IPS-18c (cell line): ENCODE results near the gene NPEPL1.

Experiments used
- H3K4me3 ChIP-seq: 2 replicates; pipeline ENCODE4 v1.7.0; 2013; ENCODE audit warnings: low read depth, mild to moderate bottlenecking, low read length, moderate library complexity; ENCODE audit not compliant: insufficient read depth
- H3K9me3 ChIP-seq: one replicate; pipeline ENCODE4 v1.6.1; 2013; ENCODE audit warnings: mild to moderate bottlenecking, low read length, moderate library complexity; ENCODE audit not compliant: control insufficient read depth, insufficient read depth

The NPEPL1 gene

DNA sequence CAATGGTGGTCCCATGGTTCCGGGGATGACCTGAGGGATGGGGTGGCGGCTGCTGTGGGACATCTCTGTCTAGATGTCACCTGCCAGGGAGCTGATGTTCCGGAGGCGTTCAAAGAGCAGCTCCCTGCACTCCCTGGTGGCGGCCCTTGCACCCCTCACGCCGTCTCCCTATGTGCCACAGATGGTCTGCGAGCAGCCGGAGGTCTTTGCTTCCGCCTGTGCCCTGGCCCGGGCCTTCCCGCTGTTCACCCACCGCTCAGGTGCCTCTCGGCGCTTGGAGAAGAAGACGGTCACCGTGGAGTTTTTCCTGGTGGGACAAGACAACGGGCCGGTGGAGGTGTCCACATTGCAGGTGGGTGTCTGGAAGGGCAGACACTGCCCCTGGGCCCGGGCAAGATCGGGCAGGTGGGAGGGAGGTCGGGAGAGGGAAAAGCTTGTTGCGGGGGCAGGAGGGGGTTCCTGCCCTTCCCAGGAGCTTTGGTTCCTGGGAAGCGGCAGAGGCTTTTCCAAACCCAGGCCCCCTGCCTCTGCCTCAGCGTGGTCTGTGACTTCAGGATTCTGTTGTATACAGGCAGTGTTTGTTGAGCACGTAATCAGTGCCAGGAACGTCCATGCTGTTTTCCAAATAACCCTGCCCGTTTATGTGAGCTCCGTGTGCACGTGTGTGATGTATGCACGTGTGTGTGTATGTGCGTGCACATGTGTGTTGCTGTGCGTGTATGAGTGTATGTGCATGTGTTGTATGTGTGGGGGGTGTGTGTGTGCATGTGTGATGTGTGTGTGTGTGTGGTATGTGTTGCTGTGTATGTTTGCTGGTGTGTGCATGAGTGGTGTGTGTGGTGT lies 1.9 kb downstream of the NPEPL1 start:
- Histone ChIP-seq H3K9me3 (no peaks in the 10 kb centered on the region), H3K4me3 (no peak overlapping the region)

DNA sequence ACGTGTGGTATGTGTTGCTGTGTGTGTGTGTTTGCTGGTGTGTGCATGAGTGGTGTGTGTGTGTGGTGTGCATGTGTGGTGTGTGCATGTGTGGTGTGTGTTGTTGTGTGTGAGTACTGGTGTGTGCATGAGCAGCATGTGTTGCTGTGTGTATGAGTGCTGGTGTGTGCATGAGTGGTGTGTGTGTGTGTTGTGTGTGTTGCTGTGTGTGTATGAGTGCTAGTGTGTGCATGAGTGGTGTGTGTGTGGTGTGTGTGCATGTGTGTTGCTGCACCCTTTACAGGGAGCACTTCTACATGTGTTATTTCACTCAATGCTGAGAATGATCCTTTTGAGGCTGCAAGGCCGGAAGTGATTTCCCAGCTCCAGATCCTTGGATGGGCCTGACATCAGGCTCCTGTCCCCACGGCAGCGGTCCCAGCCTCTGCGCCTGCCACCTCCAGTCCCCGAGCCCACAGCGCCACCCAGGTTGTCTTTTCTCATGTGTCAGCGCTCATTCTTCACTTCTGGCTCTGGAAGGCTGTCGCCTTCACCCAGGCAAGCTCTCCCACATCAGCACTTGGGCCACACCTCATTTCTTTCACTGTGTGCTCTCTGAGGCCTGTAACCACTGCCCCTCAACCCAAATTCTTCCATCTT lies 2.6 kb downstream of the NPEPL1 start:
- no peaks in the 10 kb centered on the region for H3K9me3 ChIP-seq
- H3K4me3 ChIP-seq = no peak overlapping the region

DNA sequence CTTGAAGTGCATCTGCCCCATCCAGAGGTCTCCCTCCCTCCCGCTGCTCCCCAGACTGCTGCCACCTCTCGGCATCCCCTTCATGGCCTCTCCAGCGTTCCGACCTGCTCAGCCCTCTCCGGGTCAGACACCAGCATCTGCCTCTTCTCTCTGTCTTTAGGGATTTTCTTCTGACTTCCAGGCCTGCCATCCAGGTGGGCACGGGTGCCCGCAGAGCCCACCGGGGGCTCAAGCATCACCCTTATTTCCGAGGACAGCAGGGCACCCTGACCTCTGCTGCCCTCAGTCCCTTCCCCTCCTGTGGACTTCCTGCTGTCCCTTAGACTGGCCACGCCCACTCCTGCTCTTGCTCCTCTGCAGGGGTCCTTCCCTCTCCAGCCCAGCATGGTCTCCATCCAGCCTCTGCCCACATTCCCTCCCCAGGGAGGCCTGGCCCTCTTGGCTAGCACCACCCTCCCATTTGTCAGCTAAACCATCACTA lies 3.3 kb downstream of the NPEPL1 start:
- H3K9me3 ChIP-seq = no peaks in the 10 kb centered on the region

DNA sequence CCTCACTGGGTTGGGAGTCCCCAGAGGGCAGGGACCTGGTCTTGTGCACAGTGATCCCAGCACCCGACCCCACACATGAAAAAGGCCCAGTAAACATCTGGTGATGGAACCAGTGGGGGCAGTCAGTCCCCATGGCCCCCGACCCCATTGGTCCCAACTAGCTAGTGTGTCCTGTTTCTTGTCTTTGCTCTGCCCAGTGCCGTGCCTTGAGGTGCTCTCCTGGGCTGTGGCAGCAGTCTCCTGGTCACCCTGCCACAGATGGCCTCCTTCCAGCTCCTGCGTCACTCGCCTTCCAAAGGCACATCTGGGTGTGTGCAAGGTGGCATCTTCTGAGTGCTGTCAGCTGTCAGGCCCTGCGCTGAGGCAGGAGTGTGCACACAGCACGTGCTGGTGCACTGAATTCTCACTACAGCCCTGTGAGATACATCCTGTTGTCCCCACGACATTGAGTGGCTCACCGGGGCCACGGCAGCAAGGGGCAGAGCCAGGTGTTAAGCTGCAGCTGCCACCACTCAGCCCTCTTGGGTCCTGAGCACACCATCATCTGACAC lies 3.9 kb downstream of the NPEPL1 start:
- H3K9me3 ChIP-seq = no peaks in the 10 kb centered on the region

More for the DNA sequence above, 3.3 kb downstream of the NPEPL1 start:
- H3K4me3 ChIP-seq = no peak overlapping the region

DNA sequence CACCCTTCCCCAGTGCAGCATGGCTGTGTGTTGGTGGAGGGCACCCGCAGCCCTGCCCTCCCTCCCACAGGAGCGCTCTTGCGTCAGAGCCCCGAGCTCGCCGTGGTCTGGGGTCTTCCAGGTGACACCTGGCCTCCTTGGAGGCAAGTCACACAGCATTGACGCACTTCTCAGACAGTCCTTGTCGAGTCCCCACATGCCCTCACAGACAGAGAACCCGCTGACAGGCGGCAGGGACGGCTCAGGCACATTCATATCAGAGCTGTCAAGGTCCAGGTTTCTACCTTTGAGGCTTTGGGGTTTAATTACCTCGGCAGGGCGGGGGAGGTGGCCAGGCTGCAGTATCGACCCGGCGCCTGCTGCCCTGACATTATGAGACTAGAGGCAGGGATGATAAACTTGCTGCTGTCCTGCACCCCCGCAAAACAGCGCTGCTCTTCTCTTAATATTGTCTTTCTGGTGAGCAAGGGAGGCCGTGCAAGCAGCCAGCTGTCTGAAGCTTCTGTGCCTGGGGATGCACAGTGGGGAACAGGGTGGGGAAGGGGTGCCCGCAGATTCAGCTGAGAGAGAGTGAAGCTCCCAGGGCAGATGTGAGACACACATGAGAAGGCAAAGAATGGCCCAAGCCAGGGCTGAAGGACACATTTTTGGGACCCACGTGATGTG lies 4.7 kb downstream of the NPEPL1 start:
- Histone ChIP-seq H3K9me3 (no peaks in the 10 kb centered on the region), H3K4me3 (no peak overlapping the region)

More for the DNA sequence above, 3.9 kb downstream of the NPEPL1 start:
- H3K4me3 ChIP-seq = no peak overlapping the region; the same call in 1 of the 2 replicates

DNA sequence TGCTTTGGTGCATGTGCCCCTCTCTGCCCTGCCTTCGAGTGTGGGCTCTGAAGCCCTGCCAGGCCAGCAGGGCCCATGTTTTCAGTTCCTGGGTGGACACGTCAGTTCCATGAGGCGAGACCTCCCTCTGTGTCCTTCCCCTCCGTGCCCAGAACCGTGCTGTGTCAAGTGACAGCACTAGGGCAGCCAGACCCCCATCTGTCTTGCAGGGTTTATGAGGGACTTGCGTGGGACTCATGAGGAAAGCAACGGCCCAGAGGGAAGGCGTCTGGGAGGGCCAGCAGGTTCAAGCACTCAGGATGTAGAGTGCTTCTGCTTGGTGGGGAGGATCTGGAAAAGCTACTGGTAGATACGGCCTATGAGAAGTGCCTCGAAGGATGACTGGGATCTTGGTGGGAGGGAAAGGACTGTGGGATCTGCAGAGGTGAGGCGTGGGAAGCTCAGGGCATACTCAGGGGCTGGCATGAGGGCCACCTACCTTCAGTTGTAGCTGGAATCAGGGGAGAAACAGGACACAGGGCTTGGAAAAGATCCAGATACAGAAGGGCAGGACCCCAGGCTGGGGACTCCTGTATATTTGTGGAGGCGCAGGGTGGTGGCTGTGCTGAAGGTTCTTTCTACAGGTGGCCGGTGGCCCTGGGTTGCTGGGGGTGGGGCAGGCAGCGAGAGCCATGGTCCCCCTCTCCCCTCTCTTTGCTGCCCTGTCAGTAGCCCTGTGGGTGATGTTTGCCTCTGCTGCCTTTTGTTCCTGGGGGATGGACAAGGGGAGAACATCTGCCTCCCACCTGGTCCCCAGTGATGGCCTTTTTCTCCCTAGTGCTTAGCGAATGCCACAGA lies 5.5 kb downstream of the NPEPL1 start:
- no peak overlapping the region for H3K4me3 ChIP-seq
- no peaks in the 10 kb centered on the region for H3K9me3 ChIP-seq

DNA sequence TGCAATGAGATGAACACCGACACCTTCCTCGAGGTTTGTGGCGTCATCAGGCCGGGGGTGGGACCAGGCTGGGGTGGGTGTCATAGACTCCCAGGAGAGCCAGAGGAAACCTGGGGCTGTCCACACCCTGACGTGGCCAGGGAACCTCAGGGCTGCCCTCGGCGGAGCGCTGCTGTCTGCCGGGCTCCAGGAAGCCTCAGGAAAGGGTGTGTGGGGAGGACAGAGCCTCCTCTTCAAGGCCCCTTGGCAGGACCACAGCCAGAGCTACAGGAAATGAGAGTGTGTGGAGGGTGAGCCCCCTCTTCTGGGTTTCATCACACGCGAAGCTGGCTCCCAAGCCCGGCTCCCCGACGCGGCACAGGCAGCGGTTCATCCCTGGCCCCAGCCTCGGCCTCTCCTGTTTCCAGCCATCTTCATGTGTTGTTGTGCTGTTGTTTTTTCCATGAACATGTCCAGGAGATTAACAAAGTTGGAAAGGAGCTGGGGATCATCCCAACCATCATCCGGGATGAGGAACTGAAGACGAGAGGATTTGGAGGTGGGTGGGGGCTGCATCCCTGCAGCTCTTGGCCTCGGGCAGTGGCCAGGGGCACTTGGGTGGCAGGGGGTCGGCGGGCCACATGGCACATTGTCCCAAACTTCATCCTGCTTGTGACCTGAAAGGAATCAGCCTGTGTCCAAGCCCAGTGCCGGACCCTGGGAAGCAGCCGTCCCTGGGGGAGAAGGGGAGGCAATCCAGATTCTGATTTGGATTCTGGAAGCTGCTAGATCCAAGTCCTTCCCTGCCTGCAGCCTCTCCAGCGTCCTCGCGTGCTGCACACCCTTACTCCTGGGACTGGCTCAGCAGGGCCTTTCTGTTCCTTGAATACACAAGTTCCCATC lies 6.4 kb downstream of the NPEPL1 start:
- H3K9me3 ChIP-seq = no peaks in the 10 kb centered on the region
- H3K4me3 ChIP-seq = no peak overlapping the region

DNA sequence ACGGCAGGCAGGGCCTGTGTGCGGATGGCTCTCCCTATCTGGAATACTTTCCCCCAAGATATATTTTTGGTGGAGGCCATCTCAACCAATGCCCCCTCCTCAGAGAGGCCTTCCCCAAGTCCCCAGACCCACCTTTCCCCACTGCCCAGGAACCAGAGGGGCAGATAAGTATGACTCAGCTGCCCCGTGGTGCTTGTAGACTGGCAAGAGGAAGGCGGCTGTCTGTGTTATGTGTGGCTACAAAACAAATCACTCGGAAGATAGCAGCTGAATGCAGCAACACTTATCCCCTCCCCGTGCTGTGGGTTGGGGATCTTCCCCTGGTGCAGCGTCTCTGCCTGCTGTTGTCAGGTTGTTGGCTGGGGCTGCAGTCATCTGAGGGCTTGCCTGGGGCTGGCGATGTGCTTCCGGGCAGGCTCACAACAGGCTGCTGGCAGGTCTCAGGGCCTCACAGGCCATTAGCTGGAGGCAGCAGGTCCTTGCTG lies 7.1 kb downstream of the NPEPL1 start:
- Histone ChIP-seq H3K9me3 (no peaks in the 10 kb centered on the region), H3K4me3 (no peak overlapping the region)

DNA sequence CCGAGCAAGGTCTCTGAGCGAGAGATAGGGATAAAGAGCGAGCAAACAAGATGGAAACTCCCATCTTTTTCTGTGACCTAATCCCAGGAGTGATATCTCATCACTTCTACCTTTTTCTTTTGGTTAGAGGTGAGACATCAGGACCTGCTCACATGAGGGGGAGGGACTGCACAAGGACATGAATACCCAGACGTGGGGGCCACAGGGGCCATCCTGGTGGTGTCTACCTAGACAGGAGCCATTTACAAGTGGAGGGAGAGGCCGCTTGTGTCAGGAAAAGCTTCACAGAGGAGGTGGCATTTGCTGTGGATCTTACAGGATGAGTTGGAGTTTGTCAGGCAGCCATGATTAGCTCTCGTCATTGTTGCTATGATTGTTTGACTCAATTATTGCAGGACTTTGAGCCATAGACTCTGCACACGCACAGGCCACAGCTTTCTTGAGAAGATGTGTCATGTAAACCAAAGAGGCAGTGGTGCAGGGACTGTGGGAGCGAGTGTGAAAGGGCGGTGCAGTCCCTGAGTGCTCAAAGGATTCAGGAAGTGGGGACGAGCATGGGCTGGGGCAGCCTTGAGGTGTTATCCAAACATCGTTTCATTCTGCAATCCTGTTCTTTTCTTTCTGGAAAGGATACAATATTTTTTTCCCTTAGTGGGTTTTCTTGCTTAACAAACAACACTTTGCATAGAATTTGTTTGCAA lies 7.7 kb downstream of the NPEPL1 start:
- Histone ChIP-seq H3K4me3 (no peak overlapping the region), H3K9me3 (no peaks in the 10 kb centered on the region)

DNA sequence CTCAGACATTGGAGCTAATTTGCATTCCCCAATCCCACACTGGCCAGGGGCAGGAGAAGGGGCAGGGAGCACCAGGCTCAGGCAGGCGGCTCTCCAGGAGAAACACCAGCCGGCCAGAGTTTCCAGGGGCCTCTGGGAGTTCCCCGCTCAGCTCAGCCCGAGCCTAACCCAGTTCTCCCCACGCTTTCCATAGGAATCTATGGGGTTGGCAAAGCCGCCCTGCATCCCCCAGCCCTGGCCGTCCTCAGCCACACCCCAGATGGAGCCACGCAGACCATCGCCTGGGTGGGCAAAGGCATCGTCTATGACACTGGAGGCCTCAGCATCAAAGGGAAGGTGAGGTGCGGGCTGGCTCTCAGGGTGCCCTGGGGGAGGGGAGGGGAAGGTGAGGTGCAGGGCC lies 8.2 kb downstream of the NPEPL1 start:
- H3K9me3 ChIP-seq = no peaks in the 10 kb centered on the region
- no peak overlapping the region for H3K4me3 ChIP-seq

DNA sequence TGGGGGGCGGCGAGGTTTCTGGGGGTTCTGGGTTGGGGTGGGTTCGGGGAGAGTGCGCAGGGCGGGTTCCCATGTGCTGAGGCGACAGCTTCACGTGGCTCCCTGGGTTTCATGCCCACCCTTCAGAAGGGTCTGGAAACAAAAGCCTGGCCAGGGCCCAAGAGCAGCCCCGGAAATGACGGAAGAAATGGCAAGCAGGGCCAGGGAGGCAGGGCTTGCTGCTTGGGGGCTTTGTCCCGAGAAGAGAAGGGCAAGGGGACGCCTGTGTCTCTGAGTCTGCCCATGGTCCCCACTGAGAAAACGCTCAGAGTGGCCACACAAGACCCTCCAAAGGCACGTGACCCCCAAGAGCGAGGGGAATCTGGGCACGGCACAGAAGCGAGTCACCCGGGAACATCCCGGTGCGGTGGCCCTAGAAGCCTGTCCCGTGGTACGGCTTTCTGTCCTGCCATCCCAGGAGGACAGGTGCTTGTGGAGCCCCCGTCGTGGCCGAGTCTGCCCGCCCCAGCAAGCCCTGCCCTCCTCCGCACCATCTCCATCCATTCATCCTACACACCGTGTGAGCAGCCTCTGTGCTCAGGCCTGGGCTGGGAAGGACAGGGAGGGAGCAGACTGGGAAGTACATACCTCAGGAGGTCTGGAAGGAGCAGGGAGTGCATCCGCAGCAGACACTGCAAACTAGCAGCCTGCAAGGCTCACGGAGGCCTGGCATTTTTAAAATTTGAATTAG lies 9.0 kb downstream of the NPEPL1 start:
- Histone ChIP-seq H3K9me3 (no peaks in the 10 kb centered on the region), H3K4me3 (no peak overlapping the region)

DNA sequence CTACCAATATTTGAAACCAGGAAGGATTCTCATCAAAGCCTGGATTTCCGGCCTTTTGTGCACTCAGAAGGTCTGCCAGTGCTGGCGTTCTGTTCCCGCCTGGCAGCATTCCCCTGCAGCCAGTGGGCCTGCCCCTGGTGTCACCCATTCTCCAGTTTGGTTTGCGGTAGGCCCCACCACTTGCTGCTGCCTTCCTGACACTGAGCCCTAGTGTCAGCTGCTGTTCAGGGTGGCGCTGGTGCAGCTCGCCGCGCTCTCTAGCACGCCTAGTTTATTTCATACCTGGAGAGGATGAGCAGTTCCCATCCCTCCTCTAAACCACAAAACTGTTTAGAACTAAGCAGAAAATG lies 9.5 kb downstream of the NPEPL1 start:
- H3K4me3 ChIP-seq = no peak overlapping the region
- no peaks in the 10 kb centered on the region for H3K9me3 ChIP-seq

DNA sequence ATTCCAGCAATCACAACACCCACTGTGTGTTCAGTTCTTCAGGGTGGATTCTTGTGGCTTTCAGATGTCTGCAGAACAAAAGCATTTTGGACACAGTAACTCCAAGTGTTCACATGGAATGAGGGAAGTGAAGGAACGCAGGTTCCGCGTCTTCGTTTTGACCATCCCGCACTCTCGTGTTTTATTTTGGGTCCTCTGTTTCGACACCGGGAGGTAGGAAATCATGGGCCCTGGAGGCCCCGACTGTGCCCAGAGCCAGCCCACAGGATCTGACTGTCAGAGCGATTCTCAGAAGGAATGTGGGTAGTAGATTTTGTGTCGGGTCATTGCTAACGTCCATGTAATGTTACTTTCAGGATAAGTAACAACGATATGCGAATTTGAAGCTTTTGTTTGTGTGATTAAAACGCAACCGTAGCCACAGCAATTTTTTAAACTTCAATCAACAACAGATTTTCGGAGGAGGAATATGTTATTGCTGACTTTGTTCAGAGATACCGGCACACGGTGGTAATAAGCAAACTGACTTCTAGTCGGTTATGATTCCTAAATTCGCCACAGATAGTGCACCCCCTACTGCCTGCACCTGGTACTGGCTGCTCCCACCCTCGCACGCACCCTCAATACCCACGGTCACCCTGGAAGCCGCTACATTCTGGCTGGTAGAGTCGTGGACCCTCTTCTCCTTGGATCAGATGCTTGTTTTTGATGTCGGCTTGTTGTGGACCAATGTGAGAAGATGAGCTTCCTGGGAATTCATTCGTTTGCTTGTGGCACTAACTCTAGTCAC lies 10.5 kb downstream of the NPEPL1 start:
- no peaks in the 10 kb centered on the region for H3K9me3 ChIP-seq
- H3K4me3 ChIP-seq = no peak overlapping the region

DNA sequence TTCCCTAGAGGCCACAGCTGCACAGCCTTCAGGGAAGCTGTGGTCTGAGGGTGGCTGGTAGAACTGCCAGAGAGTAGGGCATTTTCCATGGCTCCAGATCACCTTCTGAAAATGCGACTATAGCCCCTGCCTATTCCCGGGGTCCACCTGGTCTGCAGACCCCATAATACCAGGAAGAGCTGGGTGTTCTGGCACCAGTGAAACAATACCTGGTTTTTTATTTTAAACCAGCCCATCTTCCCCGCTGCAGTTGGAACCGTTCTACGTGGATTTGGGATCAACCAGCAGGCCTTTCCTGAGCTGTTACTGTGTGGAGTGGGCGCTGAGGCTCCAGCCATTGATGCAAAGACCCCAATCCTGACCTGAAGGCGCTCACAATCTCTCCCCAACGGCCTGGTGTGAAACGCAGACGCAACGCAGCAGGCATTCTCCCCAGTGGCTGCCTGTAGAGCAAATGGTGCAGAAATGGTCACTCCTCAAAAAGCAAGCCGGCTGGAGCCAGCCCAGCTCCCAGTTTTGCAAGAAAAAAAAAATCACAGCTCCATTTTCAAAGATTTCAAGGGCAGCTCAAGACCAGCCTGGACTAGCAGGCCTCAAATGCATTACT lies 11.3 kb downstream of the NPEPL1 start:
- H3K4me3 ChIP-seq = no peak overlapping the region
- H3K9me3 ChIP-seq = no peaks in the 10 kb centered on the region
